NCI-H2029 (cell line): Measurements from ENCODE around the gene GFOD1.

Experiments
- DNase-seq: peaks from one replicate; lab custom pipeline; 2025; lab: John Stamatoyannopoulos, UW

GFOD1 gene

GRCh38 chr6:13375360-13375878 is 112.0 kb downstream of the GFOD1 start:
- DNase-seq, result no peak

- no peak for DNase-seq
Measured at GRCh38 chr6:13373919-13374318, 113.5 kb downstream of the GFOD1 start.

DNA sequence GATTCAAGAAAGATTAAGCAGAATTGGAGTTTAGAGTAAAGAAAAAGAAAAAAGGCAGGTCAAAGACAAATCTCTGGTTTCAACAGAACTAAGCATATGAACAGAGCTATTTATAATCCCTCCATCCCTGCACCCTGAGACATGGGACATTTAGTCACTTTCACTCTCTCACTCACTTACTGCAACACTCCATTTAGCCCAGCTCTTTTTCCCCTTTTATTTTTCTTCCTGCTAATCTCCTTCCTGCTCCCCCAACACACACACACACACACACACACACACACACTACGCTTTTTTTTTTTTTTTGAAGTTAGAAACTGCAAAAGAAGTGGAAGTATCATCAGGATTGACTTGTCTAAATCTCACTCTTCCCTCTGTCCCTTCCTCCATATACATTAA is 113.9 kb downstream of the GFOD1 start:
- DNase-seq, result no peak

GRCh38 chr6:13372688-13373487 is 114.5 kb downstream of the GFOD1 start:
- no peak for DNase-seq

- DNase-seq, result no peak
Measured at GRCh38 chr6:13372076-13372475, 115.3 kb downstream of the GFOD1 start.

- DNase-seq, result no peak
Measured at GRCh38 chr6:13371421-13372072, 115.9 kb downstream of the GFOD1 start.

DNA sequence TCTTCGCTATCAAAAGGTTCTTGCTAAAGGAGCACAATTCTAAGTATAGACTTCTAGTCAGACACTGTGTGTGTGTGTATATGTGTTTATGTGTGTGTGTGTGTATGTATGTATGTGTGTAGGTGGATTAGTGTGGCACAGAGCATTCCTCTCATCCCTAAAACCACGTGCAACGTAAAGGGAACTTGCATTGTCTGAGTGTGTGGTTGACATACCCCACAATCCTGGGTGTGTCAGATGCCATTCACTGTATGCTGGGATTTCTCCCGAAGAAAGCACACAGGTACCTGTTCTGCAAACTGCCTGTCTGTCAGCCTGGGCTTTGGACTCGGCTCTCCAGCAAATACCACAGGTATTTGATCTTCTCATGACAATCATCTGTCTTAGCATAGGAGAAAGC is 116.8 kb downstream of the GFOD1 start:
- DNase-seq, result no peak

DNA sequence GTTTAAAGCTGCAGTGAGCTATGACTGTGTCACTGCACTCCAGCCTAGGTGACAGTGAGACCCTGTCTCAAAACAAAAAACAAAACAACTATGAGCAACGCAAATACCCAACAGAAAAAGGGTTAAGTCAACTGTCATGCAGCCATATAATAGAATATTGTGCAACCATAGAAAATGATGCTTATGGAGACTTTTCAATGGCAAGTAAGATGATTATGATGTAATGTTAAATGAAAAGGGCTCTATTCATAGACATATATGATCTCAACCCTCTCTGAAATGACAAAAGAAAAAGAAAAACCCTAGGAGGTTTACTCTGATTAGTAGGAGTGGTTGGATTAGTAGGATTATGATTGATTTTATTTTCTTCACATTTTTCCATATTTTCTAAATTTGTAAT is 117.8 kb downstream of the GFOD1 start:
- DNase-seq, result no peak

DNA sequence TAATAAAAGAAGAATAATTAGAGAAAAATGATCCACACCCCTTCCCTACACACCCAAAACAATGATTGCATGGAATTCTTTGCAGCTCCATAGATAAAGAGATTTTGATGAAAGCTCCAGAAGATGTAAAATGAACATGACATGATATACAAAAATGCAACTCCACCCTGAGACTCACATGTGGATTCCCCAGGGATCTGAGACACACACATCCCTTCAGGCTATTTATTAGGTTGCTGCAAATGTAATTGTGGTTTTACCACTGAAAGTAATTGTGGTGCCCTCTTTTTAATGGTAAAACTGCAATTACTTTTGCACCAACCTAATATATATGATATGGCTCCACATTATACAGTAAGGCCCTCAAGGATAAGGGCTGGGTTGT is 118.7 kb downstream of the GFOD1 start:
- DNase-seq, result no peak

GRCh38 chr6:13368079-13368730 is 119.2 kb downstream of the GFOD1 start:
- DNase-seq, result no peak

DNA sequence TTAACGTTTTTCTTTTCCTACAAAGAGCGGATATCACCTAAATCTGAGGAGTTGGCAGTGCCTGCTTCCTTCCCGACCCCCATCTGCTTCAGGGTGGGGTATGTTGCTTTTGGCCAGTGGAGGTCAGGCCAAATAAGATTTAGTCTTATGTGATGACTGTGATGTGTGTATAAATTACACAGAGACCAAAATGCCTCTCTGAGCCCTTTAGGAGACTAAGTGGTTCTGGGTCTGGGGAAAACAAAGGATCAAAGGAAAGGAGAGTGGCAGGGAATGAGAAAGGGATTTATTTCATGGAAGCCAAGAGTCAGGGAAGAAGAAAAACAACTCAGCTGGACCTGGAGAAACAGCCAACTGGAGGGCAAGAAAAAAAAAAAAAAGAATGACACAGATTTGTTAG is 120.0 kb downstream of the GFOD1 start:
- no peak for DNase-seq

GRCh38 chr6:13365320-13365719 is 122.1 kb downstream of the GFOD1 start:
- no peak for DNase-seq

GRCh38 chr6:13364842-13365241 is 122.6 kb downstream of the GFOD1 start:
- DNase-seq, result no peak

- no peak for DNase-seq
Measured at GRCh38 chr6:13362412-13362811, 125.0 kb downstream of the GFOD1 start.

GRCh38 chr6:13360671-13361540 is 126.5 kb downstream of the GFOD1 start:
- no peak for DNase-seq

GRCh38 chr6:13359287-13359686 is 128.1 kb downstream of the GFOD1 start:
- no peak for DNase-seq

GRCh38 chr6:13358511-13358910 is 128.9 kb downstream of the GFOD1 start:
- no peak for DNase-seq

GRCh38 chr6:13357551-13358075 is 129.8 kb downstream of the GFOD1 start:
- no peak for DNase-seq

DNA sequence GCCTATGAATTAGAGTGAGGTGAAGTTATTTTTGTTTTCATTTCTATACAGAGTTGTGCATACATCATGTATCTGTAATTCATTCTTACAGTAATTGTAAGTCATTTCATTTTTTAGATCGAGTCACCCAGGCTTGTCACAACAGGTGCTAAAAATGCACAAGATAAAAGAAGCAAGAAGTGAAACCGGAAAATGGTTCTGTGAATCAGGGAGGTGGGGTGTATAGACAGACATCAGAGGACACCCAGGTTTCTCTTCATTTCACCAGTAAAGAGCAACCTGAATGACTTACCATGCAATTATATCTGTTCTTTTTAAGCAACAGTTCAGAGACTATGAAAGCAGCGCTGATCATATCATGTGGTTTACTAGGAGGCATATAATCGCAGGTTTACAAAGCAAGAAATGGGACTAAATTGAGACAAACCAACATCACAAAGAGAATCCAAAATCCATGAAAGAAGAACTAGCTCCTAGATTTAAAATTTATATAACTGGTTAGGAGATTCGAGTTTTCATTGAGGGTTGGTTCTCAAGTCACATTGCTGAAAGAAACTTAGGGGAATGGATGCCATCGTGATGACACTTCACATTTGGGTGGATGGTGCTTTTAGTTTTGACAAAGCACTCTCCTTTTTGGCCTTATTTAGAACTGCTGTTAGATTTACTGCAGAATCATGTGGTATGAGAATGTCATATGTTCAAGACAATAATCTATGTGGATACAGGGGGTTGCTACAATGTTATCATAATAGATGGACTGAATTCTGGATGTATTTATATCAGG is 131.2 kb downstream of the GFOD1 start:
- DNase-seq, result no peak

GRCh38 chr6:13355043-13355945 is 132.1 kb downstream of the GFOD1 start:
- DNase-seq, result no peak
